Measurements from ENCODE around the gene FKBP5. TPM values are rescaled to one million over a fixed set of nuclear protein-coding genes. Genes with fewer than 3 reads are reported as not detected.

The FKBP5 gene
- total RNA-seq, 1 donor: 1.3 TPM

GRCh38 chr6:35731736-35732532 is 43.2 kb upstream of the FKBP5 start:
- DNase-seq (ENCODE audit: low read depth): peak; percentile 98
- peak overlapping the region; percentile 64 for H3K4me3 ChIP-seq (ENCODE audit: low read depth, low read length)
- peak; percentile 3 for TF ChIP-seq CTCF (IDR thresholded peaks at IDR 0.05; ENCODE audit: insufficient read depth, low read depth, low read length)

- TF ChIP-seq CTCF (IDR thresholded peaks at IDR 0.05; ENCODE audit: insufficient read depth, low read depth, low read length): no peak
- DNase-seq (ENCODE audit: low read depth): peak; percentile 94
- H3K4me3 ChIP-seq (ENCODE audit: low read depth, low read length): peak overlapping the region; percentile 64
Observed at GRCh38 chr6:35731414-35731735, 42.7 kb upstream of the FKBP5 start.

- no peak for DNase-seq (ENCODE audit: low read depth)
- H3K4me3 ChIP-seq (ENCODE audit: low read depth, low read length): peak overlapping the region; percentile 64
- no peak for TF ChIP-seq CTCF (IDR thresholded peaks at IDR 0.05; ENCODE audit: insufficient read depth, low read depth, low read length)
Observed at GRCh38 chr6:35730745-35731413, 42.2 kb upstream of the FKBP5 start.

DNA sequence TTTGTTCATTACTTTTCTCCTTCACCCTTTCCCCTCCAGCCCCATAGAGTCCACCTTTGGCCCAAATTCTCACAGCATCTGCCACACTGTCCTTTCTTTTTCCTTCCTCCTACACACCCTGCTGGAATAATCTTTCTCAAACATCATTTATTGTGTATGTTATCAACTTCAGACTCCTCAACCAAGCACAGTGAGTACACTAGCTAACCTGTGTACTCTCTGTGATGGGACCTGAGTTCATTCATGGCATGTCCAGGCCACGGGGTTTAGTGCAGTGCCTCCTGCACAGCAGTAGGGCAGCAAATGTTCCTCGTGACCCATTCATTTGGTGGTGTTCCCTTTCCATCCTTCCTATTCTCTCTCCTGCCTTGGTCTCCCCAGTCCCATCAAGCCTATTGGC is 41.0 kb upstream of the FKBP5 start:
- H3K4me3 ChIP-seq (ENCODE audit: low read depth, low read length): no peak overlapping the region
- DNase-seq (ENCODE audit: low read depth): no peak
- TF ChIP-seq CTCF (IDR thresholded peaks at IDR 0.05; ENCODE audit: insufficient read depth, low read depth, low read length): no peak

DNA sequence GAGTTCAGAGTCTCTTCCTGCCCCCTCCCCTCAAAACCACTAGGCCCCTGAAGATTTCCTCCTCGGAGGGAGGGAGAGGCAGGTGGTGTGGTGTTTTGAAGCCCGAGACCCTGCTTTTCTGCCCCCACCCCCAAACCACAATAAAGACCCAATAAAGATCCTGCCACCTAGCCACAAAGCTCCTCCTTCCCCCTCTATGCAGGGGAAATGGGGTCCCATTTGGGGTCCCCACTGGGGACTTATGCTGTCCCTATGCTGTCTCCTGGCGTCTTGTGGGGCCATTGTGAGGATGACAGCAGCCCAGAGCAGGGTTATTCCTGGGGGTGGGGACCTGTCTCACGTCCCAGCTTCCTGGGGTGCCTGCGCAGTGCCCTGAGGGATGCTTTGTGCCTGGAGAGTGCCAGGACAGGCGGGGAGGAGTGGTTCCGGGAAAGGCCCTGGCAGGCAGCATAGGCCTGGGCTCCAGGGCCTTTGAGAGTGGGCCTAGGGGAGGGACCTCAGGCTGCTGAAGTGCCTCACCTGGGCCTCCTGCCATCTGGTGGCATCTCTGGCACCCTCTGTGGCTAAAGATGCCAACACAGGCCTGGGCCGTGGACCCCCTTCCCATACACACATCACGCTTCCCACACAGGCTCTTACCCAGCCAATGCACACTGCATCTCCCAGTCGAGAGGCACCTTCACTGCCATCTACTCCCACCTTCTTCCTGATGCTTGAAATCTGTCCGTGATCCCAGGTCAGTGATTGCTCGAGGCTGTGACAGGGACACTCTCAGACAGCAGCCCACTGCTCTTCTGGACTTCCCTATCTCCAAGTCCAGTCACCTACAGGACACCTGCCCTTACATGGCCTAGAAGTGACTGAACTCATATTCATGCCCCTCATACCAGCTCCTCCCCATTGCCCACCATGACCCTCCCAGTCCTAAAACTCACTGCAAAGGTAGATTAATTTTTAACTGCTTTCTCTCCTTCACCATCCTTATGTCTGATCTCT is 40.3 kb upstream of the FKBP5 start:
- DNase-seq (ENCODE audit: low read depth): no peak
- no peak overlapping the region for H3K4me3 ChIP-seq (ENCODE audit: low read depth, low read length)
- no peak for TF ChIP-seq CTCF (IDR thresholded peaks at IDR 0.05; ENCODE audit: insufficient read depth, low read depth, low read length)

- H3K4me3 ChIP-seq (ENCODE audit: low read depth, low read length): peak overlapping the region; percentile 66
- TF ChIP-seq CTCF (IDR thresholded peaks at IDR 0.05; ENCODE audit: insufficient read depth, low read depth, low read length): no peak
- peak; percentile 98 for DNase-seq (ENCODE audit: low read depth)
Observed at GRCh38 chr6:35727935-35728682, 39.4 kb upstream of the FKBP5 start.
